Neural progenitor cell (in vitro differentiated cells): ENCODE data around the gene CRYM.

Source experiments
- CTCF ChIP-seq: fragments of 200-600 bp; sonication (generic); IDR thresholded peaks from 2 replicates; pipeline ENCODE4 v1.5.1; 2017; ENCODE audit warnings: antibody characterized with exemption, mild to moderate bottlenecking
- EZH2 ChIP-seq: fragments of 200-600 bp; sonication (generic); IDR thresholded peaks from 2 replicates; pipeline ENCODE4 v1.6.1; 2017; ENCODE audit warnings: antibody characterized with exemption, mild to moderate bottlenecking, moderate library complexity
- EZH2phosphoT487 ChIP-seq: fragments of 200-600 bp; sonication (generic); IDR thresholded peaks from 2 replicates; pipeline ENCODE4 v1.6.1; 2017; ENCODE audit warnings: antibody characterized with exemption

- no peak for TF ChIP-seq CTCF
- no peak for TF ChIP-seq EZH2phosphoT487
- no peak for TF ChIP-seq EZH2
Measured at GRCh38 chr16:21224800-21225199, 53.3 kb downstream of the CRYM start.
